K562 (cell line): ENCODE measurements around the gene MYCBP2. TPM values are rescaled to one million over a fixed set of nuclear protein-coding genes. Genes with fewer than 3 reads are reported as not detected.

Experiments
- ATAC-seq: fragments of 200-7000 bp; cut with Tn5 transposase; 3 replicates; pipeline ENCODE4 v1.9.1; 2020; ENCODE audit warnings: moderate library complexity
- BruUV-seq: library from RNA; stranded (reverse); fragments of 400-500 nt; replicated peaks from 2 replicates; lab custom pipeline; 2021; lab: Mats Ljungman, UMichigan
- CTCF ChIA-PET: fragments of 300-600 bp; formaldehyde crosslinking; extraction: SDS; loops from one replicate; lab custom pipeline; 2021; ENCODE audit warnings: low intra/inter-chr PET ratio; lab: Yijun Ruan, JAX
- POLR2A ChIA-PET: fragments of 300-600, 350-650 bp; sonication (Branson Sonifier 250); formaldehyde crosslinking; extraction: SDS; loops from one replicate; lab custom pipeline; 2021; ENCODE audit warnings: antibody characterized with exemption, inconsistent platforms; lab: Yijun Ruan, JAX
- DNase-seq, 4 experiments: peaks; one replicate each; pipeline versions ENCODE4 v3.0.0 to v3.0.0-alpha.2; 2011 to 2018; ENCODE audit warnings: low spot score in 3 of 4, mixed read lengths in 3 of 4; ENCODE audit errors: extremely low read depth in 1 of 4
- FAIRE-seq: peaks from 2 replicates; lab custom pipeline; 2011; peaks lifted over from hg19 to GRCh38; lab: Jason Lieb, UNC
- H2AFZ ChIP-seq: 2 replicates; pipeline ENCODE4 v1.6.0; 2011; ENCODE audit warnings: low read depth, low read length, control low read depth, inconsistent platforms
- H3K27ac ChIP-seq: fragments of 200-600 bp; 3 replicates; pipeline ENCODE4 v1.8.0; 2011; ENCODE audit warnings: low read depth, mild to moderate bottlenecking, control low read depth, inconsistent platforms, low read length, moderate library complexity, mixed read lengths; ENCODE audit errors: extremely low read depth
- H3K27me3 ChIP-seq, 2 experiments: fragments of 300-600 bp in 1 of 2; 2 replicates in 1 of 2; 3 replicates in 1 of 2; pipeline versions ENCODE4 v1.6.0 to v1.8.0; 2011; ENCODE audit warnings: inconsistent platforms in 2 of 2, low read length in 2 of 2, mild to moderate bottlenecking in 1 of 2, mixed read lengths in 1 of 2, moderate library complexity in 1 of 2; ENCODE audit not compliant: control insufficient read depth in 2 of 2, insufficient read depth in 2 of 2
- H3K36me3 ChIP-seq: fragments of 300-600 bp; 3 replicates; pipeline ENCODE4 v1.8.0; 2011; ENCODE audit warnings: mild to moderate bottlenecking, low read length, inconsistent platforms; ENCODE audit not compliant: control insufficient read depth, insufficient read depth
- H3K4me1 ChIP-seq, 2 experiments: fragments of 200-600 bp in 1 of 2; replicated peaks in 1 of 2; 2 replicates in 1 of 2; 3 replicates in 1 of 2; pipeline versions ENCODE4 v1.5.1 to v1.8.0; 2011; ENCODE audit warnings: inconsistent platforms in 2 of 2, low read length in 2 of 2, mild to moderate bottlenecking in 1 of 2, mixed read lengths in 1 of 2, moderate library complexity in 1 of 2; ENCODE audit not compliant: control insufficient read depth in 2 of 2, insufficient read depth in 2 of 2
- H3K4me2 ChIP-seq: 2 replicates; pipeline ENCODE4 v1.6.1; 2011; ENCODE audit warnings: low read length, control low read depth, inconsistent platforms, mixed read lengths; ENCODE audit not compliant: insufficient read depth
- H3K4me3 ChIP-seq: fragments of 200-600 bp; sonication (generic), shearing (Covaris generic); 2 replicates; pipeline ENCODE4 v1.5.1; 2016; ENCODE audit warnings: control low read depth, inconsistent platforms
- H3K79me2 ChIP-seq: fragments of 200-600 bp; 3 replicates; pipeline ENCODE4 v1.8.0; 2011; ENCODE audit warnings: low read length, inconsistent platforms; ENCODE audit not compliant: control insufficient read depth, insufficient read depth
- H3K9ac ChIP-seq, 2 experiments: 2 replicates each; pipeline versions ENCODE4 v1.6.0 to v1.6.1; 2011; ENCODE audit warnings: low read depth in 2 of 2, low read length in 2 of 2, control low read depth in 1 of 2, inconsistent platforms in 1 of 2, mild to moderate bottlenecking in 1 of 2, mixed read lengths in 1 of 2; ENCODE audit not compliant: insufficient read depth in 1 of 2
- H3K9me1 ChIP-seq: one replicate; pipeline ENCODE4 v1.6.0; 2011; ENCODE audit warnings: inconsistent platforms, mild to moderate bottlenecking, low read length, moderate library complexity; ENCODE audit not compliant: control insufficient read depth, insufficient read depth
- H3K9me3 ChIP-seq: replicated peaks from 2 replicates; pipeline ENCODE4 v1.5.1; 2011; ENCODE audit warnings: low read depth, low read length, inconsistent platforms; ENCODE audit not compliant: control insufficient read depth, insufficient read depth
- H4K20me1 ChIP-seq: replicated peaks from 2 replicates; pipeline ENCODE4 v1.6.1; 2011; ENCODE audit warnings: low read length, inconsistent platforms, mixed read lengths; ENCODE audit not compliant: control insufficient read depth, insufficient read depth
- ETS2 ChIP-seq: IDR thresholded peaks from 2 replicates; pipeline ENCODE4 v1.6.1; 2016; ENCODE audit warnings: borderline replicate concordance, missing genetic modification characterization, mild to moderate bottlenecking, moderate library complexity, missing compliant biosample characterization; ENCODE audit not compliant: poor library complexity, severe bottlenecking
- KHSRP ChIP-seq: fragments of 450-650 bp; IDR thresholded peaks from 2 replicates; pipeline ENCODE4 v1.6.1; 2017
- NFIC ChIP-seq: fragments of 450-650 bp; IDR thresholded peaks from 2 replicates; pipeline ENCODE4 v1.6.1; 2017; ENCODE audit warnings: mild to moderate bottlenecking, inconsistent platforms
- PTRF ChIP-seq: fragments of 450-650 bp; IDR thresholded peaks from 2 replicates; pipeline ENCODE4 v1.6.1; 2016; ENCODE audit warnings: mild to moderate bottlenecking, missing genetic modification characterization, missing compliant biosample characterization
- STAG1 ChIP-seq: sonication (generic); formaldehyde crosslinking; IDR thresholded peaks from 2 replicates; pipeline ENCODE4 v1.5.0; 2020; ENCODE audit warnings: missing genetic modification reagents, borderline replicate concordance
- ZNF197 ChIP-seq: fragments of 200-800 bp; sonication (Bioruptor generic); IDR thresholded peaks from 2 replicates; pipeline ENCODE4 v1.6.1; 2016; ENCODE audit warnings: low read depth, missing genetic modification characterization, missing compliant biosample characterization
- WGBS: fragments of 100-300 bp; shearing (Covaris generic); methylation state at CpG from one replicate; pipeline ENCODE4 v1.1.6; 2016; ENCODE audit warnings: low coverage, mixed read lengths; ENCODE audit not compliant: insufficient coverage; ENCODE audit errors: missing lambda C conversion rate; 5-methylcytosine and 5-hydroxymethylcytosine counted together
- in situ Hi-C: fragments of 300-500 bp; cut with MboI; formaldehyde crosslinking; loops from 4 replicates; pipeline ENCODE4 v1.15.0; 2018; ENCODE audit warnings: inconsistent platforms, mixed read lengths
- intact Hi-C: fragments of 100-400 bp; cut with micrococcal nuclease; formaldehyde crosslinking; loops from 2 replicates; pipeline ENCODE4 v1.14.2; 2022
- polyA plus RNA-seq, 8 experiments: library from polyadenylated mRNA; depleted of rRNA in 4 of 8; stranded (reverse) in 5 of 8; unstranded in 3 of 8; fragments of >200 nt; fragmentation: Nextera tagmentation in 2 of 8; fragmentation: Illumina TruSeq in 1 of 8; extraction: Ambion mirVana in 2 of 8; extraction: Trizol in 1 of 8; gene quantifications; 2 replicates each; pipeline versions ENCODE4 v1.2.1 to v1.2.3, GENCODE V29; 2011 to 2014; ENCODE audit warnings: inconsistent platforms in 1 of 8, missing spikeins in 1 of 8
- total RNA-seq, 7 experiments: library from RNA; depleted of rRNA in 6 of 7; stranded (reverse); fragments of >200 nt in 6 of 7; fragmentation: Illumina TruSeq in 2 of 7; extraction: Trizol in 2 of 7; gene quantifications; 2 replicates each; pipeline versions ENCODE4 v1.2.1 to v1.2.3, GENCODE V29; 2011 to 2021; ENCODE audit warnings: low replicate concordance in 1 of 7
- TF ChIP-seq, protein P1 (sequence below): sonication (generic); formaldehyde crosslinking; IDR thresholded peaks from 2 replicates; pipeline ENCODE4 v1.9.0; 2022; ENCODE audit warnings: mild to moderate bottlenecking, missing genetic modification reagents

MYCBP2 gene
- total and polyA plus RNA-seq, 9 of the 15 experiments (the other 6 are each of a cell fraction or from before 2014, with no cell fraction given): 13.2 to 47.2 (median 28.9) TPM

DNA sequence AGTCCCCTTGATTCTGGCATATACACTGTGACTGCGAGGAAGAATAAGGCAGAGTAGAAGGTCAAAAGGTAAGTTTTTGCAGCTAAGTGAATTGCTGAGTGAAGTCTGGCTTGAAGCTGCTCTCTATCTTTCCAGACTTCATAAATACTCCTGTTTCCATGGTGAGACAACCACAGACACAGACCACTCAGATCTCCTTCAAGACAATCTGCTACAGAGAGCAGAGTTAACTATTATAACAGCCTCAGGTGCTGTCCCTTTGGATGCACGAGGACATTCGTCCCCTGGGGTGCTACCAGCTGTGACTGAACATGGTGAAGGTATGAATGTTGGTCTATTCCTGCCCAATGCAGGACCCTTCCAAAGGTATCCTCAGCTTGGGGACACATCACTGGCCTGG lies 104.0 kb downstream of the MYCBP2 start:
- ChIA-PET CTCF (no interaction called here), POLR2A (interaction anchor here (0.6 kb wide), 1 partner anchor 264 kb away, joined by 3 read pairs; no protein-coding TSS in a partner anchor)
- in situ Hi-C loops: no loop called here
- Histone ChIP-seq H3K4me2 (no peak overlapping the region), H3K27ac (no peak overlapping the region), H3K9ac (no peak overlapping the region), H3K36me3 (peaks cover 6% of the 10 kb centered on the region; the same call in 2 of the 3 replicates), H3K27me3 (no peaks in the 10 kb centered on the region), H4K20me1 (no peaks in the 10 kb centered on the region), H3K9me3 (no peaks in the 10 kb centered on the region), H3K9me1 (no peaks in the 10 kb centered on the region), H3K4me3 (no peak overlapping the region), H2AFZ (no peak overlapping the region), H3K79me2 (no peaks in the 10 kb centered on the region), H3K4me1 (no peaks in the 10 kb centered on the region)
- FAIRE-seq (no peak), DNase-seq (no peak), ATAC-seq (no peak)
- TF ChIP-seq ZNF197 (CRISPR knock-in tag) (no peak), PTRF (tag) (no peak), ETS2 (tag) (no peak), STAG1 (no peak), KHSRP (no peak), NFIC (no peak)
- TF ChIP-seq, protein P1, sequence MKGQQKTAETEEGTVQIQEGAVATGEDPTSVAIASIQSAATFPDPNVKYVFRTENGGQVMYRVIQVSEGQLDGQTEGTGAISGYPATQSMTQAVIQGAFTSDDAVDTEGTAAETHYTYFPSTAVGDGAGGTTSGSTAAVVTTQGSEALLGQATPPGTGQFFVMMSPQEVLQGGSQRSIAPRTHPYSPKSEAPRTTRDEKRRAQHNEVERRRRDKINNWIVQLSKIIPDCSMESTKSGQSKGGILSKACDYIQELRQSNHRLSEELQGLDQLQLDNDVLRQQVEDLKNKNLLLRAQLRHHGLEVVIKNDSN (CRISPR knock-in tag): no peak
- no TSS peak for BruUV-seq
- WGBS: 89% methylated on average over 3 of the region's 3 CpGs
- intact Hi-C loops: no loop called here
